ENCODE data around the gene USP9X. TPM values are rescaled to one million over a fixed set of nuclear protein-coding genes. Genes with fewer than 3 reads are reported as not detected.

USP9X gene
- total and polyA plus RNA-seq, 9 of the 15 experiments (the other 6 are each of a cell fraction or from before 2014, with no cell fraction given) = 10.9 to 47.8 (median 29.5) TPM

- Histone ChIP-seq H3K36me3 (ENCODE audit: control insufficient read depth, insufficient read depth, low read length) (peaks cover 66% of the 10 kb centered on the region), H3K9me3 (replicated peaks; ENCODE audit: control insufficient read depth, insufficient read depth, low read depth, low read length) (no peaks in the 10 kb centered on the region), H3K79me2 (ENCODE audit: control insufficient read depth, insufficient read depth, low read length) (no peaks in the 10 kb centered on the region), H4K20me1 (replicated peaks; ENCODE audit: control insufficient read depth, insufficient read depth, low read length) (no peaks in the 10 kb centered on the region), H3K27me3 (ENCODE audit: control insufficient read depth in 2 of 2, insufficient read depth in 2 of 2, low read length in 2 of 2) (no peaks in the 10 kb centered on the region), H3K9ac (ENCODE audit: insufficient read depth in 1 of 2, low read depth in 2 of 2, low read length in 2 of 2) (no peak overlapping the region), H2AFZ (ENCODE audit: low read depth, low read length) (no peak overlapping the region), H3K4me1 (replicated peaks in 1 of 2; ENCODE audit: control insufficient read depth in 2 of 2, insufficient read depth in 2 of 2, low read length in 2 of 2) (no peaks in the 10 kb centered on the region), H3K9me1 (ENCODE audit: control insufficient read depth, insufficient read depth, low read length) (no peaks in the 10 kb centered on the region), H3K4me2 (ENCODE audit: insufficient read depth, low read length) (no peak overlapping the region), H3K4me3 (no peak overlapping the region), H3K27ac (ENCODE audit: extremely low read depth, low read depth, low read length) (no peak overlapping the region)
- BruUV-seq (replicated peaks) = no TSS peak
- TF ChIP-seq ZNF311 (CRISPR knock-in tag; IDR thresholded peaks at IDR 0.05) (no peak), RB1 (IDR thresholded peaks at IDR 0.05; ENCODE audit: low read depth) (no peak), ZNF316 (IDR thresholded peaks at IDR 0.05) (peak; percentile 56), MAFG (tag; conservative IDR thresholded peaks at IDR 0.05) (0 out of 2 replicates have a peak, but pooled peaks have one; percentile 14)
- ChIA-PET CTCF (ENCODE audit: low intra/inter-chr PET ratio) (interaction anchor here (0.6 kb wide), 1 partner anchor 87 kb away, joined by 3 read pairs; no protein-coding TSS in a partner anchor), POLR2A (no interaction called here)
- intact Hi-C loops (cut with micrococcal nuclease) = no loop called here
- FAIRE-seq (no peak), ATAC-seq (no peak), DNase-seq (ENCODE audit: extremely low read depth in 1 of 4, low spot score in 3 of 4) (no peak)
- in situ Hi-C loops (cut with MboI) = no loop called here
- WGBS (ENCODE audit: insufficient coverage, low coverage, missing lambda C conversion rate) = 89% methylated on average over 7 of the region's 7 CpGs
These were observed 115.5 kb downstream of the USP9X start for GRCh38 chrX:41200785-41201184.

GRCh38 chrX:41209853-41210252 is 124.6 kb downstream of the USP9X start:
- no TSS peak for BruUV-seq (replicated peaks)
- 0 out of 2 replicates have a peak, but pooled peaks cover 2% of the 10 kb centered on the region for H3K9me3 ChIP-seq (replicated peaks; ENCODE audit: control insufficient read depth, insufficient read depth, low read depth, low read length)
- intact Hi-C loops (cut with micrococcal nuclease) = no loop called here
- no peak overlapping the region for H3K4me2 ChIP-seq (ENCODE audit: insufficient read depth, low read length)
- no peak overlapping the region for H2AFZ ChIP-seq (ENCODE audit: low read depth, low read length)
- POLR2A ChIA-PET = interaction anchor here (1.1 kb wide), 1 partner anchor 8 kb away, joined by 3 read pairs; no protein-coding TSS in a partner anchor
- H4K20me1 ChIP-seq (replicated peaks; ENCODE audit: control insufficient read depth, insufficient read depth, low read length) = no peaks in the 10 kb centered on the region
- TF ChIP-seq ARID3B (CRISPR knock-in tag; IDR thresholded peaks at IDR 0.05; ENCODE audit: borderline replicate concordance) (no peak), ZNF274 (IDR thresholded peaks at IDR 0.05; ENCODE audit: borderline replicate concordance, low read depth, low read length) (peak; percentile 96)
- CTCF ChIA-PET (ENCODE audit: low intra/inter-chr PET ratio) = no interaction called here
- no peak for DNase-seq (ENCODE audit: extremely low read depth in 1 of 4, low spot score in 3 of 4)
- no peak overlapping the region for H3K4me3 ChIP-seq
- H3K36me3 ChIP-seq (ENCODE audit: control insufficient read depth, insufficient read depth, low read length) = peaks cover 67% of the 10 kb centered on the region
- no peak for ATAC-seq
- H3K79me2 ChIP-seq (ENCODE audit: control insufficient read depth, insufficient read depth, low read length) = no peaks in the 10 kb centered on the region
- in situ Hi-C loops (cut with MboI) = no loop called here
- WGBS (ENCODE audit: insufficient coverage, low coverage, missing lambda C conversion rate) = 100% methylated on average over 1 of the region's 1 CpG
- H3K9me1 ChIP-seq (ENCODE audit: control insufficient read depth, insufficient read depth, low read length) = no peaks in the 10 kb centered on the region
- no peak overlapping the region for H3K27ac ChIP-seq (ENCODE audit: extremely low read depth, low read depth, low read length)
- H3K4me1 ChIP-seq (replicated peaks in 1 of 2; ENCODE audit: control insufficient read depth in 2 of 2, insufficient read depth in 2 of 2, low read length in 2 of 2) = no peaks in the 10 kb centered on the region
- no peak overlapping the region for H3K9ac ChIP-seq (ENCODE audit: insufficient read depth in 1 of 2, low read depth in 2 of 2, low read length in 2 of 2)
- no peaks in the 10 kb centered on the region for H3K27me3 ChIP-seq (ENCODE audit: control insufficient read depth in 2 of 2, insufficient read depth in 2 of 2, low read length in 2 of 2)
- no peak for FAIRE-seq
